Testis (tissue), 2 donors: Measurements from ENCODE around the gene LTA4H.

Experiments
- CTCF ChIP-seq, 3 experiments: fragments of 450-650 bp in 2 of 3; fragments of 200-600 bp in 1 of 3; sonication (generic) in 1 of 3; IDR thresholded peaks; one replicate each; pipeline ENCODE4 v1.5.1; 2016 to 2019; ENCODE audit warnings: antibody characterized with exemption in 3 of 3, mild to moderate bottlenecking in 2 of 3, moderate library complexity in 1 of 3
- POLR2A ChIP-seq: fragments of 450-650 bp; IDR thresholded peaks from one replicate; pipeline ENCODE4 v1.6.1; 2017; ENCODE audit warnings: antibody characterized with exemption, mild to moderate bottlenecking, moderate library complexity

- TF ChIP-seq POLR2A (no peak), CTCF (IDR thresholded peaks at IDR 0.05) (no peak)
Observed at GRCh38 chr12:96034621-96035282, 635 bp downstream of the LTA4H start.
